Left forelimb (tissue), 1 donor: ENCODE measurements around the gene PCK1.

Source experiments
- DNase-seq: peaks from one replicate; pipeline ENCODE4 v3.0.0-alpha.2; 2018; ENCODE audit warnings: low spot score

The PCK1 gene

DNA sequence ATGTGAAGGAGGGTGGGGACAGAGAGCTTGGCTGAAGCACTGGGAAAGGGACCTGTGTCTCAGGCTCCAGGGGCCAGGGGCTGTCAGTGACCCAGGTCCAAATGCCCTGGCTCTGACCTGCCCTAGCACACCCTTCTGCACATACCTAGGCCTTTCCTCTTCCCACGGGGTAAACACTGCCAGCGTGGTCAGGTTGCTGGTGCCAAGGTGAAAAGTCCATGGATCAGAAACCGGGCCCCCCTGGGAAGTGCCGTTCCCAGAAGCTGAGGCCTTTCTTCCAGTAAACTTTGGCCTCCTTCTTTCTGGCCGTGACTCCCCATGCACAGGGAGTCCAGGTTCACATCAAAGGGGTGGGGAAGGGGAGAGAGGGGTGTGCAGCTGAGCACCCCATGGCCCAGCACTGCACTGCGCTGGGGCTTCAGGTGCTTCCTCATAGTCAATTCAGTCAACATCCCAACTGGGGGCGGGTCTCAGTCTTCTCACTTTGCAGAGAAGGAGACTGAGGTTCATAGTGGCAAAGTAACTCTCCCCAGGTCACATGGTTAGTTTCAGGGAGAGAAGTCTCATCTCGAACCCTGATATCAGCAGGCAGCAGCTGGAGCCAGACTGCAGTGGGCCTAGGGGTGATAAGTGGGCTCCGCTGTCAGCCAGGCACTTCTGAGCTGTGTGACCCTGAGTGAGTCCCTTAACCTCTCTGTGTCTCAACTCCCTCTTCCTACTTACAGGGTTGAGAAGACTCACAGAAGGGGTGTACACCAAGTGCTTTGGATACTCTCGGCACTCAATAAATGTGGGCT is 17.0 kb downstream of the PCK1 start:
- DNase-seq, result no peak

DNA sequence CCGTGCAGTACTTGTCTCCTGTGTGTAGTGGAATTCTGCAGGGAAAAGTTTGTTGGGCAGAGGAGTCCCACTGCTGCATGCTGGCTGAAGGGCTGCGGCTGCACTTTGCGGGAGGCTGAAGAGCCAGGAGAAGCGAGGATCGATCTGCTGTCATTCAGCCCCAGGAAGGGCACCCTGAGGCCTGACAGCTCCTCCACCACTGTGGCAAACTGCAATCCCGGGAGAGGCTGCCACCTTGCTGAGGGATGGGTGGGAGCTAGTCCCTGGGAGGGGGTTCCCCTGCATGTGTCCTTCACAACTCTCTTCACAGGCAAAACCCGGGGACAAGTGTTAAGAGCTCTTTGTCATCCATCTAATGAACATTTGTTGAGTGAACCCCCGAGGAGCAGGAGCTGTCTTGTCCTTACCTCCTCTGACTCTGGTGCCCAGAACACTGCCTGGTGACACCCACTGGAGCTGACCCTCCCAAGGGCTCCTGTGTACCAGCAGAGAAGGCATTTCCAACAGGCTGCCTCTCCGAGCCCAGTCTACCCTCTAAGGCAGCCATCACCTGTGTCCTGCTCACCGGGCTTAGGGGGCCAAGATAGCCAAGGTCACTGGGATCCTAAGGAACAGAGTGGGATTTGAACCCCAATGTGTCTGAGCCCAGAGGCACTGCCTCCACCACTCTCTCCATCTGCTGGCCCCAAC is 17.7 kb downstream of the PCK1 start:
- no peak for DNase-seq

DNA sequence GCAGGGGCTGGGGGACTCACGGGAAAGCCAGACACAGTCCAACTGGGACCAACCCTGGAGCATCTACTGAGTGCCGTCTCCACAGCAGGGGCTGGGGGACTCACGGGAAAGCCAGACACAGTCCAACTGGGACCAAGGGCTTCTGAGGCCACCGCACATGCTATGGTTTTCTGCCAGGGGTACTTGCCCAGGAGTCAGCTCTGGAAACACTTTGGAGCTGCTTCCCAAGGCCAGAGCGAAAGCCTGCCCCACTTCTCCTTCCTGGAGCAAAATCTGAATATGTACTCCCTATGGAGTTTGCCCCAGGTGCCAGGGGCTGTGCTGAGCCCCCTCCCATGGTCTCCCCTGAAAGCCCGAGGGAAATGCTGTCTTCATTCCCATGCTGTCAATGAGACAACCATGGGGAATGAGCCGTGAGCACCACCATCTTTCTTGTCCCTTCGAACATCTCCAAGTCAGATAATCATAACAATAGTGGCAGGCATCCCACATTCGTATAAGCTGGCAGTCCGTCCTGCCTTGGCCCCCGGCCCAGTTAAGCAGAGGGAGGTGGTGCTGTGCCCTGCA is 18.5 kb downstream of the PCK1 start:
- no peak for DNase-seq

DNA sequence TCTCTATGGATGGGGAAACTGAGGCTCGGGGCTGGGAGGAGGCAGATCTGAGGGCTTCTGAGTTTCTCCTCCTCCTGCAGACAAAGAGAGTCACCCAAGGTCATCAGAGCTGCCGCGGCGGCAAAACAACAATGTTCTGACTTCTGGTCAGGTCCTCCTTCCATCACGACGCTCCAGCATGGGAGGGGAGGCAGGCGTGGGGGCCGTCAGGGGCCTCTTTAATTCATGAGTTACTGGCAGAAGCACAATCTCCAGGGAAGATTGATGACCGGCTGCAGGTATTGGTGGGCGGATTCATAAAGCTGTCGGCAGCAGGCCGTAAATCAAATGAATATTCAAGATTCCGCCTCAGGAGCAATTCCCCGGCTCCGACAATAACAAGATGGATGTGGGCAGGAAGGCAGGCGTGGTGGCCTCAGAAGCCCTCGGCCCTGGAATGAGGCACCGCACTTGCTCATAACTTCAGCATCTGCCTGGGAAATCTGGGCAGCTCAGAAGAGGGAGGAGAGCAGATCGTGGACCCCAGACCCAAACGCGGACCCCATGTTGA is 19.1 kb downstream of the PCK1 start:
- DNase-seq, result no peak

DNA sequence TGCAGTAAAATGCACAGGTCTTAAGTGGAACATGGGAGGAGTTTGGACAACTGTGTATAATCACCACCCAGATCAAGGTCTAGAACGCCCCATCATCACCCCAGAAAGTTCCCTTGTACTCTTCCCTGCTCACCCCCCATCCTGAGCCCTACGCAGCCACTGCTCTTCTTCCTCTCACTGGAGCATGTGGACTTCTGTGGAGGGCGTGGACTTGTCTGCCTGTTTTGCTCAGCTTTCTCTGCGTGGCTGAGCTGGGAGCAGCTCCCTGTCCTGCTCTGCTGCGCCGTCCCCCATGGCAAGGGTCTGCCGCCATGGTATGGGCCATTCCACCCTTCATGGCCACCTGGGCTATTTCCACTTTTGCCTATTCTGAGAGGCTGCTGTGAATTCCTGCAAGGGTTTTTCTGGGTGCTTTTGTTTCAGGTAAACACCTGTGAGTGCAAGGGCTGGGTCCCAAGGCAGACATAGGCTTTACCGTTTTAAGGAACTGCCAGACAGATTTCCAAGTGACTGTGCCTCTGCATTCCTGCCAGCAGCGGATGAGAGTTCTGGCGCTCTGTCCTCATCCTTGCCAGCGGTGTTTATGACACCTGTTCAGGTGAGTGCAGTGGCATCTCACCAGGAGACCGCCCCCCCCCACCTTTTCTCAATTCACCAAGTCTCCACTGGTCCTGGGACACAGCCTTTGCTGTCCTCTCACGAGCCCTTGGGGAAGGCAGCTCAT is 19.7 kb downstream of the PCK1 start:
- DNase-seq, result no peak

DNA sequence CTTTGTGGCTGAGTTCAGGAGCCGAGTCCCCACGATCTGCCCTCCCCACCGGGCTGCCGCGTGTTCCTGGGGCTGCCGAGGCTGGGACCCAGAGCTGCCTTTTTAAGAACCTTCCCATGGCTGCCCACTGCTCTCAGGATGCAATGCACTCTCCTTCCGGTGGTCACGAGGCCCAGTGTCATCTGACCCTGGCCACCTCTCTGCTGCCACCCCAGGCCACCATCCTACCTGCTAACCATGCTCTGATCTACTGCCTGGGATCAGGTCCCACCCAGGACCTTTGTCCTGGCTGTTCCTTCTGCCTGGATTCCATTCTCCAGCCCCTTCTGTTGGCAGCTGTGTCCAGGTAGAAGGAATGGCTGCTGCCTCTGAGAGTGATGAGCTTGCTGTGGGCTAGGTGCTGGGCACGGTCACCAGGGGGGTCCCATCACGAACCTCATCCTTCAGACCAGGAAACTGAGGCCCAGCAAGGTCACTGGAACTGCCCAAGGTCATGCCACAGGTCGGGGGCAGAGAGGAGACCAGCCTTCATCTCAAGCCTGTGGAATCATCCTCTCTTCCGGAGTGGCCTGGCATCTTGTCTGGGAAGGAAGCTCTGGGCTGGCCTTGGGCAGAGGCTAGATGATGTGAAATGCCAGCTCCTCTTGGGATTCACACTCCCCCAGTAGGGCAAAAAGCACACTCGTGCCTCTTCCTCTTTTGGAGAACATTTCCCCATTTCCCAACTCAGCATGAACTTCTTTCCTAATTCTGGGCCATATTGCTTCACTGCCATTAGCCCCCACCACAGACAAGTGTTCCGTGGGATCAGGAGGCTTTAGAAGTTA is 20.5 kb downstream of the PCK1 start:
- DNase-seq, result no peak

DNA sequence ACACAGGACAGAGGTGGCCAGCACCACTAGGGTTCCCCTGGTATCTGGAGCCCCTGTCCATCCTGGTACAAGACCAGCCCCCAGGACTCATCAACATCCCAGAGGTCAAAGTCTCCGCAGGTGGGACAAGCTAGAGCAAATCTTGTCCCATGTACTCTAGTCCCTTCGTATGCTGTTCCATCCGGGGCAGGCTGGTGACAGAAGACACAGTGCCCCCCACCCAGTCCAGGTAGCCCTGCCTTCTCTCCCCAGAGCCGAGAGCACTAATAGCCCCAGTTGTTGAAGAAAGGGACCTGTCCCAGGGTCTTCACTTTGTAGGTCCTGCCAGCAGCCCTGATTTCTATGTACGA is 21.1 kb downstream of the PCK1 start:
- no peak for DNase-seq

DNA sequence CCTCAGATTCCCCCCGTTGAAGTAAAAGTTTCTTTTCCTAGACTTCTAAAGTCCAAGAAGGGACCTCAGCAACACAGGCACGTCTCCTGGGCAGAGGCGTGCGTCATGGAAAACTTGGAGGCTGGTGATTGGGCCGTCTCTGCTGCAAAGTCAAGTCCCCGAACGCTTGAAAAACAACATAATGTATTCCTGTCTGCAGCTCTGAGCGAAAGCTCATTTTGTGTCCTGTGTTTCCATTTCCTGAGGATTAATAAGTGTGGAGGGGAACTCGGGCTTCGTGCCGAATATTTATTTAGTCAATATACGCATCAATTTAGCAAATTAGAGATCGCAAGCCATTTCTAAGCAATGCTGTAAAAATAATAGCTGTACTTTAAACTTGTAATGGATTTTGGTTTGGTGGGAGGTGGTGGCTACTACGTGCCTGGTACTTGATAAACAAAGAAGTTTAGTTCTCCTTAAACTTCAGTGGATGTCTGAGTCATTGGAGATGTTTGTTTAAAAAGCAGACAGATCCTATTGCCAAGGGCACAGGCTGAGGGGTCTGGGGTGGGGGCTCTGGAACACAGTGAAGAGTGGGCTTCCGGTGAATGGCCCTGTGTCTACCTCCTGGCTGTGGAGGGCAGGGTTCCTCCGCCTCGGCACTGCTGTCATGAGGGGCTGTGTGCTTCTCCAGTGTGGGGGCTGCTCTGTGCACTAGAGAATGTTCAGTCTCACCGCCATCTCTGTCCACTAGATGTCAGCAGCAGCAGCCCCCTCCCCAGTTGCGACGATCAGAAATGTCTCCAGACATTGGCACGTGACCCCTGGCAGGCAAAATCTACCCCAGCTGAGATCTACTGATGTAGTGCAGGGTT is 21.8 kb downstream of the PCK1 start:
- DNase-seq, result no peak

DNA sequence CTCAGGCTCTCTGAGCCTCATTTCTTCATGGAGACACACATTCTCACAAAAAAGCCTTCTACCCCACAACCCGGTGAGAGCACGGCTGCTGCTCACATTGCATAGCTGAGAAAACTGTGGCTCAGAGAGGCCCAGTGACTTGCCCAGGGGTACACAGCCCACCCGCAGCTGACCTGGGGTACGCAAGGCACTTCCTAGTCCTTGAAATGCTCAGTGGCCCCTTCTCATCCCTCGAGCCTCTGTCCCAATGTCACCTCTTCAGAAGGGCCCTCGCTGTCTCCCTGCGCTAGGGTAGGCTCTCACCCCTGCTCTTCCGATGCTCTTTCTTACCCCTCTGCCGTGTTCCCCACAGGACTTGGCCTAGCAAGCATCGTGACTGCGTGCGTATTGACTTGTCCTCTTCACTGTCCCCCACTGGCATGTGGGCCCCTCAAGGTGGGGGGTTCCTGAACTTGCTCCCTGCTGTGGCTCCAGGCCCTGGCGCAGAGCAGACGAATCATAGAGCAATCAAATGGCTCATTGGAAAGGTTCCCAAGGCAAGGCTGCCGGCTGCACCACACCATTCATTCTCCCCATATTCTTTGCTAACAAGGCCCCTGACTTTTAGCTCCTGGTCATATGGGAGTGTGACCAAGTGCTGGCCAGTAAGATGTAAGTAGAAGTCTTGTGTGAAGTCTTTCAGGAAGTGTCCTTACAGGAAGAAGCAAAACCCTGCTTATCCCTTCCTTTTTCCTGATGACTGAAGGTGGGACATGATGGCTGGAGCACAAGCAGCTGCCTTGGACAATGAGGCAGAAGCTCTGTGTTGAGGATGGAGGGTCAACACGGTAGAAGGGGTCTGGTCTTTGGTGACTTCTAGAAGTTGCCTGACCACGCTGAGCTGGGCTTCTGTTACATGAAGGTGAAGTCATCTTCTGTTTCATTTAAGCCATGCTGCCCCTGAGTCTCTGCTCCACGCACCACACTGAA is 22.7 kb downstream of the PCK1 start:
- DNase-seq, result no peak

DNA sequence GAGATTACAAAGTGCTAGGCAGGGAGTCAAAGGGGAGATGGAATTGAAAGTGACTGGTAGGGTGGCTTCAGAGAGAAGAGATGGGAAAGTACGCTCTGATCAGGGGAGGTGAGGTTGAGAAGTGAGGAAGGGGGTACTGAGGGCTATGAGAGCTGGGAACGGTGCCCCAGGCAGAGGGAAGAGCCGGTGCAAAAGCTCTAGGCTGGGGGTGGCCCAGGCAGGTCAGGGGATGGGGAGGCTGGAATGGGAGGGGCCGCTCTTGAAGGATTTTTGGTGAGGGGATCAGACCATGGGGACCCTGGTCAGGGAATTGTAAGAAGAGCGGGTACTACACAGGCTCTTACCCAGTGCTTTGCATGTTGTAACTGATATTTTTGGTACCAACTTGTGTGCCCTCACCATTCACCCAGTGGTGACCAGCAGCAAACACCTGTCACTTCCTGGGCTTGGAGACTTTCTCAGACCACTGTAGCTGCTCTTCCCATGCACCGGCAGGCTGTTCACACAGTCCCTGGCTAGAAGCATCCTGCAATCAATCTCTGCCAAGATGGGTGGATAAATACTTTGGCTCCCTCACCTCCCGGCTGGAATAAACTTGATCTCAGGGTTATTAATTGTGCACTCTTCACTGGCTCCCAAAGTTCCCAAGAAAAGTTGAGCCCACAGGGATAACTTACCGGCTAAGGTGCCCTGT is 24.0 kb downstream of the PCK1 start:
- DNase-seq, result no peak

DNA sequence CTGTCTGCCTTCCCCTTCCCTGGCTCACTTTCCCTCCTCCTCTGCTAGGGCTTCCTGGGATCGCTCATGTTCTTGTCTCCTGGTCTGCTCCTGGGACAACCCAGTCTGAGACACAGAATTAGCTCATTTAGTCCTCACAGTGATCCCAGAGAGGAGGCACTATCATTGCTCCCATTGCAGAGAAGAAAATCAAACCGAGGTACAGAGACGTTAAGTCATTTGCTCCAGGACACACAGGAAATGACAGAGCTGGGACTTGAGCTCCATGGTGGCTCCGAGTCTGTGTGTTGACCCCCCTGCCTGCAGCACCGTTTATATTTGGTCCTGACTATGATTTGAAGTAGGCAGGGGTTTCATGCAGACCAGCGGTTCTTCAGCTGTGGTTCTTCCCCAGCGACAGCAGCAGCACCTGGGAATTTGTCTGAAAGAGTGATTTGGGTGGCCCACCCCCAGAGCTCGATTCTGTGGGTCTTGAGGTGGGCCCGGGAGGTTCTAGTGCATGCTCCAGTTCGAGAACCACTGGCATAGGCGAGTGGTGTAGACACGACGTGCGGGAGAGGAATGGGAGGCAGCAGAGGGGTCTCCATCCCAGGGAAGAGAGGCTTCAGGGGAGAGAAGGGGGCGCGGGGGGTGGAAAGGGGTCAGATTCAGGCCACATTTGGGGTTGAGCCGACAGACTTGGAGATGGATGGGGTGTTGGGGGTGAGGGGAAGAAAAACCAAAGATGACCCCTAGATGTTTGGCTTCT is 24.7 kb downstream of the PCK1 start:
- DNase-seq, result no peak

DNA sequence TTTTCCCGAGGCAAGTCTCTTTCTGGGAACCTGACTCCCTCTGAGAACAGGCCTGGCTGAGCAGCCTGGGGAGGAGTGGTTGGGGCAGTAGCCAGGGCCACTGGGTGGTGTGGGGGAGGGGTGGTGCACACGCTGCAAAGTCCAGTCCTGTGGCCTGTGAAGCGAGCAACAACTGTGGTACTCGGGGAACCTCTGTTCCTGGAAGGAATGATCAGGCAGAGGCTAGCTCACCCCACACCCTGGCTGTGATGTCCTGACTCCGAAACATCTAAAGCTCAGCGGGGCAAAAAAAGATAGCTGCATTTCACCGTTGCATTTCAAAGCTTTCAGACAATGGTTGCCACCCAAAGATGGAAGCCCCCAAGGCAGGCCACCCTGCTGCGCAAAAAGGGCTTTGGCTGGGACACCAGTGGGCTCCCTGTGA is 25.5 kb downstream of the PCK1 start:
- DNase-seq, result no peak

DNA sequence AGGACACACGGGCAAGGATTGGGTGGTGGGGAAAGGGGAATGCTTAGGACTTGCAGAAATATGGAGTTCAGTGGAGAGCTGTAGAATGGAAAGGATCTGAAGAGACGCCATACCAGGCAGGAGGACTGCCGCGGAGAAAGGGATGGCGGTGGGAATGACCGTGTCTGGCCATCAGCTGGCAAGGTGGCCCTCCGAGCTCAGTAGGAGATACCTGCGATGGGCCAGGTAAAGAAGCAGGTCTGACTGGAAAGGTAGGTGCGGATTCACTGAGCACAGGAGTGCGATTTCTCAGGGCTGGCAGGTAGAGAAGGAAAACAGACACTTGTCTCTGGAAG is 26.0 kb downstream of the PCK1 start:
- no peak for DNase-seq

DNA sequence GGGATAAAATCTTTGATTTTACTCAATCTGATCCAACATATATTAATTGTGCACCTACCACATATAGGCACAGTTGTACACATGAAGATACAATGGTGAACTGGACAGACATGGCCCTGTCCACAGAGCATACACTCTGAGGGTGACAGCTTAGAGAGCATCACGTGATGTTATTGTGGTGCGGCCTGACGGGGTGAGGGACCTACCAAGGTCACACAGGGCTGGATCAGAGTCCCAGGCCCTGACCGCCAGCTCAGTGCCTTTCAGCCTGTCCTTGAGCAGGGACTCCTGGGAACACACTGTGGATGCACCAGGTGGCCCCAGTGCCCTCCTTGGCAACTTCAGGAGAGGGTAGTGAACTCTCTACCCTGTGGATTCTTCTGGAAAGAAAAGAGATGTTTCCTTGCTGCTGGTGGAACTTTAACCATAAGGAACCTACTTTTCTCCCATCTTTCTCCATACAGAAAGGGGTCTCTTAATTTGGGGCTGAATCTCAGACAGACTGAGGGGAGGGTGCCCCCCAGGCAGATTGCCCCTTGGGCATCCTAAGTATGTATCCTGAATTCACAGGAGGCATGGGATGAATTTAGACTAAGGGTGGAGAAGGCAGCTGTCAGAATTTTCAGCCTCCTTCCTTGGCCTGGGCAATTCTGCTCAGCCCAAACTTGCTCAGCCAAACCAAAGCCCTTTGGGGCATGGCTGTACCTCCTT is 26.5 kb downstream of the PCK1 start:
- no peak for DNase-seq

DNA sequence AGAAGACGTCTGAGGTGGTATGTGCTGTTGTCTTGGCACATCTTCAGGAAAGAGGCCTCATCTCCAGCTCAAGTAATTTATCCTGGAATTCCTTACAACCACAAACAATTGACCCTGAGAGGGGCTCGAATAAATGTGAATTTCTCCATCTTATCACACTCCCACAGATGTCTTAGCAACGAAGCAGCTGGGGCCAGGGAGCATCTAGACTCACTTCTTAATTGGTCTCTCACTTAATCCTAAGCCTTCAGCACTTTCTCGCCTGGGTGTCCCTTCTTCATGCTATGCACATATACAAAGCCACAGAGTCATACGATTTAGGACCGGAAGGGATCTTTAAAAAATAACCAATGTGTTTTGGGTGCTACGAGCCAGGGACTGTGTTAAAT is 27.1 kb downstream of the PCK1 start:
- DNase-seq, result no peak

DNA sequence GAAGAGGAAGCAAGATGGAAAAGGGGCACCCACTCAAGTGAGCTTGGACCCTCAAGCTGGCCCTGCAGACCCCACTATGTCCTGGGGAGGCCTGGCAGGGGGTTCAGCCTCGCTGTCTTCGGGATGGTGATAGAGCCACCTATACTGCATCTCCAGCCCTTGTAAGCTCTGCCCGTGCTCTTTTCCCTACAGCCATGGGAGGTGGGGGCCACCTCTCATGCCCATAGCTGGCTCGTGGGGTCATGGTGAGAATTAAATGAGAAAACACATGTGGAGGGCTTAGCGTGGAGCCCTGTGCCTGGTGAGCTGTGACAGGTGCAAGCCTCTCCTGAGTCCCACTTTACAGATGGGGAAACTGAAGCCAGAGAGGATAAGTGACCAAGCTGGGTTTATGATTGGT is 27.7 kb downstream of the PCK1 start:
- no peak for DNase-seq

DNA sequence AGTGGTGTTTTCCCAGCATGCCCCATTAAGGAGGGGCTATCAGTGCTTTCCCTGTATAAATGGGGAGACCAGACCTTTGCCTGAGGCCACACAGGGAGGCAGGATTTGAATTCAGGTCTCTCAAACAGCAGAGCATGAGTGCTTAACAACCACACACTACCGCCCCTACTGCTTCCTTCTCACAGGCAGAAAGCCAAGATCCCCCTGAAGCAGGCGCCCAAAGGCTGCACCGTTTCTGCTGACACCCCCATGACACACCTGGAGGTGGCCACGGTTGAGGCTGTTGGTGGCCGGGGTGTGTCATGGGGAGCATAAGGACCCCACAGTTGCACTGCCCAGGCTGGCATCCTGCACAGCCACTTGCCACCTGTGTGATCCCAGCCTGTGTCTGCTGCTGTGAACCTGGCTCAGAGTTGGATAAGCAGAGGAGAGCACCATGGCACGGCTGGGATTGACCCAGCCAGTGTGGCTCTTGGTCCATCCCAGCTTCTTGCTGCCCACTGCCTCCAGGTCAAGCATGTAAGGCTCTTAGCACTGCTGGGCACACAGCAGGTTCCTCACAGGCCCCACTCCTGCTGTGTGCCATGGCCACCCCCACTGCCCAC is 28.3 kb downstream of the PCK1 start:
- DNase-seq, result no peak
